22Rv1 (cell line): ENCODE data around the gene TSPAN33.

Experiments
- H3K27ac ChIP-seq: fragments of 450-650 bp; 2 replicates; pipeline ENCODE4 v1.5.1; 2017
- CTCF ChIP-seq: fragments of 450-650 bp; IDR thresholded peaks from 2 replicates; pipeline ENCODE4 v1.5.1; 2017; ENCODE audit warnings: mild to moderate bottlenecking
- ZFX ChIP-seq: fragments of 450-650 bp; IDR thresholded peaks from 2 replicates; pipeline ENCODE4 v1.6.1; 2017; ENCODE audit warnings: antibody characterized with exemption, borderline replicate concordance

The TSPAN33 gene

GRCh38 chr7:129122751-129123509 is 21.6 kb upstream of the TSPAN33 start:
- TF ChIP-seq CTCF (no peak), ZFX (no peak)
- H3K27ac ChIP-seq: no peak overlapping the region

- TF ChIP-seq ZFX (no peak), CTCF (no peak)
- no peak overlapping the region for H3K27ac ChIP-seq
Observed at GRCh38 chr7:129123510-129123857, 21.0 kb upstream of the TSPAN33 start.

DNA sequence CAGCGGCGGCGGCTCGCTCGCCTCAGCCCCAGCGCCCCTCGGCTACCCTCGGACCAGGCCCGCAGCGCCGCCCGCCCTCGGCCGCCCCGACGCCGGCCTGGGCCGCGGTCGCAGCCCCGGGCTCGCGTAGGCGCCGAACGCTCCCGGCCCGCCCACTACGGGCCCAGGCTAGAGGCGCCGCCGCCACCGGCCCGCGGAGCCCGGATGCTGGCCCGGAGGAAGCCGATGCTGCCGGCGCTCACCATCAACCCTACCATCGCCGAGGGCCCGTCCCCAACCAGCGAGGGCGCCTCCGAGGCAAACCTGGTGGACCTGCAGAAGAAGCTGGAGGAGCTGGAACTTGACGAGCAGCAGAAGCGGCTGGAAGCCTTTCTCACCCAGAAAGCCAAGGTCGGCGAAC is 18.2 kb upstream of the TSPAN33 start:
- no peak overlapping the region for H3K27ac ChIP-seq
- TF ChIP-seq ZFX (no peak), CTCF (no peak)

- H3K27ac ChIP-seq: no peak overlapping the region
- TF ChIP-seq ZFX (no peak), CTCF (no peak)
Observed at GRCh38 chr7:129127154-129127553, 17.4 kb upstream of the TSPAN33 start.

DNA sequence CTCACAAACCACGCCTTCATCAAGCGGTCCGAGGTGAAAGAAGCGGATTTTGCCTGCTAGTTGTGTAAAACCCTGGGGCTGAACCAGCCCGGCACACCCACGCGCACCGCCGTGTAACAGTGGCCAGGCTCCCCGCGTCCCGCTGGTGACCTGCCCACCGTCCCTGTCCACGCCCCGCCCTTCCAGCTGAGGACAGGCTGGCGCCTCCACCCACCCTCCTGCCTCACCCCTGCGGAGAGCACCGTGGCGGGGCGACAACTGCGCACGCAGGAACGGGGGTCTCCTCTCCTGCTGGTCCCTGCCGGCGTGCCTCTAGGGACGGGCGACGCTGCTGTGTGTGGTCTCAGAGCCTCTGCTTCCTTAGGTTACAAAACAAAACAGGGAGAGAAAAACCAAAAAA is 16.9 kb upstream of the TSPAN33 start:
- no peak overlapping the region for H3K27ac ChIP-seq
- no peak for TF ChIP-seq ZFX
- no peak for TF ChIP-seq CTCF

GRCh38 chr7:129134356-129134987 is 10.0 kb upstream of the TSPAN33 start:
- H3K27ac ChIP-seq: no peak overlapping the region
- TF ChIP-seq ZFX: no peak
- TF ChIP-seq CTCF: no peak

GRCh38 chr7:129136887-129137642 is 7.4 kb upstream of the TSPAN33 start:
- no peak overlapping the region for H3K27ac ChIP-seq

More at GRCh38 chr7:129136887-129137642, 7.4 kb upstream of the TSPAN33 start:
- no peak for TF ChIP-seq ZFX
- no peak for TF ChIP-seq CTCF
